ENCODE results near the gene MAP1A.

DNA sequence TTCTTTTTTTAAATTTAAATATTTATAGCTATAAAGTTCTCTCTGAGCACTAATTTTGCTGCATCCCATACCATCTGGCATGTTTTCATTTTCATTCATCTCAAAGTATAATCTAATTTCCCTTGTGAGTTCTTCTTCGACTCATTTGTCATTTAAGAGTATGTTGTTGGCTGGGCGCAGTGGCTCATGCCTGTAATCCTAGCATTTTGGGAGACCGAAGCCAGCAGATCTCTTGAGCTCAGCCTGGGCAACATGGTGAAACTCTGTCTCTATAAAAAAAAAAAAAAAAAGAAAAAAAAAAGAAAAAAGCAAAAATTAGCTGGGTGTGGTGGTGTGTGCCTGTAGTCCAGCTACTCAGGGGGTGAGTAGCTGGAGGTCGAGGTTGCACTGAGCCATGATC, 34.8 kb downstream of the MAP1A start:
- TF ChIP-seq, protein P1, sequence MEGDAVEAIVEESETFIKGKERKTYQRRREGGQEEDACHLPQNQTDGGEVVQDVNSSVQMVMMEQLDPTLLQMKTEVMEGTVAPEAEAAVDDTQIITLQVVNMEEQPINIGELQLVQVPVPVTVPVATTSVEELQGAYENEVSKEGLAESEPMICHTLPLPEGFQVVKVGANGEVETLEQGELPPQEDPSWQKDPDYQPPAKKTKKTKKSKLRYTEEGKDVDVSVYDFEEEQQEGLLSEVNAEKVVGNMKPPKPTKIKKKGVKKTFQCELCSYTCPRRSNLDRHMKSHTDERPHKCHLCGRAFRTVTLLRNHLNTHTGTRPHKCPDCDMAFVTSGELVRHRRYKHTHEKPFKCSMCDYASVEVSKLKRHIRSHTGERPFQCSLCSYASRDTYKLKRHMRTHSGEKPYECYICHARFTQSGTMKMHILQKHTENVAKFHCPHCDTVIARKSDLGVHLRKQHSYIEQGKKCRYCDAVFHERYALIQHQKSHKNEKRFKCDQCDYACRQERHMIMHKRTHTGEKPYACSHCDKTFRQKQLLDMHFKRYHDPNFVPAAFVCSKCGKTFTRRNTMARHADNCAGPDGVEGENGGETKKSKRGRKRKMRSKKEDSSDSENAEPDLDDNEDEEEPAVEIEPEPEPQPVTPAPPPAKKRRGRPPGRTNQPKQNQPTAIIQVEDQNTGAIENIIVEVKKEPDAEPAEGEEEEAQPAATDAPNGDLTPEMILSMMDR (IDR thresholded peaks at IDR 0.05), result no peak
- TF ChIP-seq EZH2 (IDR thresholded peaks at IDR 0.05; ENCODE audit: borderline replicate concordance, insufficient read depth, low read depth, low read length, poor library complexity, severe bottlenecking), result no peak

Data from B cell (primary cell).